B cell (primary cell): ENCODE data around the gene TCEAL4. TPM values are rescaled to one million over a fixed set of nuclear protein-coding genes. Genes with fewer than 3 reads are reported as not detected.

ENCODE experiments used
- ATAC-seq: fragments of 200-7000 bp; cut with Tn5 transposase; one replicate; pipeline ENCODE4 v1.10.0; 2021; ENCODE audit warnings: low read depth, mild to moderate bottlenecking, moderate number of reproducible peaks, moderate library complexity
- CTCF ChIA-PET: fragments of 350-600 bp; sonication (Branson Sonifier 250); formaldehyde crosslinking; loops from one replicate; lab custom pipeline; 2021; ENCODE audit warnings: antibody characterized with exemption, inconsistent platforms; lab: Charles Lee
- POLR2A ChIA-PET: fragments of 350-600 bp; sonication (Branson Sonifier 250); formaldehyde crosslinking; loops from one replicate; lab custom pipeline; 2021; ENCODE audit warnings: antibody characterized with exemption; lab: Charles Lee
- DNase-seq: peaks from one replicate; pipeline ENCODE4 v3.0.0; 2013
- H2AFZ ChIP-seq: 2 replicates; pipeline ENCODE4 v1.6.1; 2012; ENCODE audit warnings: mild to moderate bottlenecking, low read depth, low read length; ENCODE audit not compliant: insufficient read depth, poor library complexity, severe bottlenecking
- H3K27ac ChIP-seq, 2 donors: 1 replicate in 1 of 2; 2 replicates in 1 of 2; pipeline ENCODE4 v1.5.1; 2012 to 2013; ENCODE audit warnings: low read length in 2 of 2, mild to moderate bottlenecking in 2 of 2, moderate library complexity in 1 of 2
- H3K27me3 ChIP-seq, 4 experiments: fragments of 200-600 bp in 1 of 4; sonication (generic) in 1 of 4; replicated peaks in 1 of 4; 1 replicate in 2 of 4; 2 replicates in 2 of 4; pipeline versions ENCODE4 v1.6.1 to v1.7.0; 2013 to 2016; ENCODE audit warnings: low read length in 3 of 4, mild to moderate bottlenecking in 2 of 4, mixed read lengths in 1 of 4, moderate library complexity in 1 of 4; ENCODE audit not compliant: insufficient read depth in 4 of 4, control insufficient read depth in 3 of 4; ENCODE audit errors: control extremely low read depth in 1 of 4
- H3K36me3 ChIP-seq, 2 experiments: replicated peaks in 1 of 2; 1 replicate in 1 of 2; 2 replicates in 1 of 2; pipeline versions ENCODE4 v1.6.1 to v1.7.1; 2013; ENCODE audit warnings: low read length in 1 of 2; ENCODE audit not compliant: insufficient read depth in 2 of 2, control insufficient read depth in 1 of 2; ENCODE audit errors: control extremely low read depth in 1 of 2, extremely low read depth in 1 of 2
- H3K4me1 ChIP-seq, 2 donors: fragments of 200-600 bp in 1 of 2; sonication (generic) in 1 of 2; 1 replicate in 1 of 2; 2 replicates in 1 of 2; pipeline versions ENCODE4 v1.5.1 to v1.6.1; 2013 to 2017; ENCODE audit warnings: low read length in 2 of 2; ENCODE audit not compliant: control insufficient read depth in 2 of 2, insufficient read depth in 2 of 2
- H3K4me2 ChIP-seq: replicated peaks from 2 replicates; pipeline ENCODE3; 2012; ENCODE audit warnings: mild to moderate bottlenecking, low read depth, low read length; ENCODE audit not compliant: poor library complexity, severe bottlenecking
- H3K4me3 ChIP-seq, 5 experiments: fragments of 200-600 bp in 1 of 5; sonication (generic) in 1 of 5; 1 replicate in 3 of 5; 2 replicates in 2 of 5; pipeline versions ENCODE4 v1.5.1 to v1.7.0; 2011 to 2016; ENCODE audit warnings: low read length in 4 of 5, mild to moderate bottlenecking in 4 of 5, low read depth in 2 of 5, control low read depth in 1 of 5, moderate library complexity in 1 of 5; ENCODE audit not compliant: insufficient read depth in 1 of 5; ENCODE audit errors: control extremely low read depth in 1 of 5, extremely low read depth in 1 of 5
- H3K79me2 ChIP-seq: fragments of 200-600 bp; sonication (generic); one replicate; pipeline ENCODE4 v1.6.0; 2016; ENCODE audit warnings: low read length; ENCODE audit not compliant: control insufficient read depth, insufficient read depth
- H3K9ac ChIP-seq: fragments of 200-600 bp; sonication (generic); 2 replicates; pipeline ENCODE4 v1.6.1; 2017; ENCODE audit warnings: mild to moderate bottlenecking, low read length, moderate library complexity
- H3K9me3 ChIP-seq, 3 donors: one replicate each; pipeline versions ENCODE4 v1.6.1 to v1.7.1; 2013; ENCODE audit warnings: low read length in 2 of 3; ENCODE audit not compliant: control insufficient read depth in 2 of 3, insufficient read depth in 1 of 3; ENCODE audit errors: control extremely low read depth in 1 of 3
- H4K20me1 ChIP-seq: 2 replicates; pipeline ENCODE4 v1.6.0; 2012; ENCODE audit warnings: mild to moderate bottlenecking, low read length; ENCODE audit not compliant: insufficient read depth, control insufficient read depth, poor library complexity, severe bottlenecking
- H3K27ac Mint-ChIP-seq: one replicate; pipeline ENCODE4 v1.8.0; 2021; ENCODE audit warnings: mixed read lengths
- H3K27me3 Mint-ChIP-seq: one replicate; pipeline ENCODE4 v1.8.0; 2021; ENCODE audit warnings: mixed read lengths
- H3K4me1 Mint-ChIP-seq: one replicate; pipeline ENCODE4 v1.8.0; 2021; ENCODE audit warnings: mixed read lengths
- H3K4me3 Mint-ChIP-seq: one replicate; pipeline ENCODE4 v1.8.0; 2021; ENCODE audit warnings: mixed read lengths
- H3K9me3 Mint-ChIP-seq: one replicate; pipeline ENCODE4 v1.8.0; 2022; ENCODE audit warnings: mixed read lengths; ENCODE audit not compliant: insufficient read depth
- CTCF ChIP-seq: fragments of 200-600 bp; IDR thresholded peaks from one replicate; pipeline ENCODE4 v1.8.0; 2022; ENCODE audit warnings: antibody characterized with exemption, mild to moderate bottlenecking
- EZH2 ChIP-seq: IDR thresholded peaks from 2 replicates; pipeline ENCODE4 v1.6.1; 2012; ENCODE audit warnings: borderline replicate concordance, low read depth, mild to moderate bottlenecking, moderate library complexity, low read length; ENCODE audit not compliant: insufficient read depth, poor library complexity, severe bottlenecking
- WGBS: methylation state at CpG from one replicate; pipeline ENCODE4 v1.1.5; 2013; ENCODE audit warnings: missing lambda C conversion rate; ENCODE audit not compliant: insufficient coverage; 5-methylcytosine and 5-hydroxymethylcytosine counted together
- intact Hi-C: fragments of 100-400 bp; cut with micrococcal nuclease; formaldehyde crosslinking; loops from one replicate; pipeline ENCODE4 v1.10.0; 2022
- polyA plus RNA-seq: library from polyadenylated mRNA; depleted of rRNA; stranded (reverse); fragments of >200 nt; gene quantifications from 2 replicates; pipeline ENCODE4 v1.2.3, GENCODE V29; 2012
- total RNA-seq, 2 donors: library from RNA; stranded (reverse); fragments of 120-200 nt in 1 of 2; gene quantifications; 1 replicate in 1 of 2; 2 replicates in 1 of 2; pipeline versions ENCODE4 v1.2.3 to v1.2.4, GENCODE V29; 2013 to 2022

Gene TCEAL4
- total and polyA plus RNA-seq, 2 donors (not counting 1 experiment from before 2014, with no cell fraction given), result 3.0 to 23.1 TPM

GRCh38 chrX:103538728-103539127, 46.6 kb upstream of the TCEAL4 start:
- Histone ChIP-seq H2AFZ (no peak overlapping the region), H3K27me3 (peaks cover 0 to 3% (median 0%) of the 10 kb centered on the region in 4 experiments), H4K20me1 (no peaks in the 10 kb centered on the region), H3K36me3 (no peaks in the 10 kb centered on the region), H3K79me2 (no peaks in the 10 kb centered on the region), H3K4me2 (no peak overlapping the region), H3K4me3 (no peak overlapping the region), H3K9ac (no peak overlapping the region), H3K9me3 (no peaks in the 10 kb centered on the region), H3K4me1 (peaks cover under 1 to 1% of the 10 kb centered on the region in 2 donors), H3K27ac (no peak overlapping the region)
- H3K9me3 Mint-ChIP-seq, result no peaks in the 10 kb centered on the region
- no peaks in the 10 kb centered on the region for H3K27me3 Mint-ChIP-seq
- intact Hi-C loops, result no loop called here
- TF ChIP-seq CTCF (no peak), EZH2 (no peak)
- no peak for ATAC-seq
- CTCF ChIA-PET, result no interaction called here
- POLR2A ChIA-PET, result no interaction called here
- H3K4me3 Mint-ChIP-seq, result no peak overlapping the region
- no peak for DNase-seq
- no peak overlapping the region for H3K27ac Mint-ChIP-seq
- peaks cover under 1% of the 10 kb centered on the region for H3K4me1 Mint-ChIP-seq

GRCh38 chrX:103539695-103540094, 45.6 kb upstream of the TCEAL4 start:
- H3K27ac Mint-ChIP-seq, result no peak overlapping the region
- H3K9me3 Mint-ChIP-seq, result no peaks in the 10 kb centered on the region
- Histone ChIP-seq H2AFZ (no peak overlapping the region), H3K9me3 (no peaks in the 10 kb centered on the region), H3K9ac (no peak overlapping the region), H3K27me3 (no peaks in the 10 kb centered on the region), H3K79me2 (no peaks in the 10 kb centered on the region), H3K36me3 (no peaks in the 10 kb centered on the region), H3K4me1 (no peaks in the 10 kb centered on the region), H3K4me3 (no peak overlapping the region), H3K4me2 (no peak overlapping the region), H3K27ac (no peak overlapping the region), H4K20me1 (no peaks in the 10 kb centered on the region)
- no peaks in the 10 kb centered on the region for H3K4me1 Mint-ChIP-seq
- DNase-seq (no peak), ATAC-seq (no peak)
- CTCF ChIA-PET, result no interaction called here
- POLR2A ChIA-PET, result no interaction called here
- intact Hi-C loops, result no loop called here
- no peak overlapping the region for H3K4me3 Mint-ChIP-seq
- TF ChIP-seq EZH2, result no peak
- TF ChIP-seq CTCF, result no peak
- WGBS, result no CpG with 5 or more reads among the region's 2 CpGs
- H3K27me3 Mint-ChIP-seq, result no peaks in the 10 kb centered on the region
